Activated naive CD4-positive, alpha-beta T cell treated with anti-CD3 and anti-CD28 coated beads, Interleukin-2, amount 50 U/mL, for 72 hours (primary cell): ENCODE measurements around the gene OBSCN. TPM values are rescaled to one million over a fixed set of nuclear protein-coding genes. Genes with fewer than 3 reads are reported as not detected.

Experiments used
- ATAC-seq, 2 donors: fragments of 150-1000 bp; cut with Tn5 transposase; 2 replicates each; pipeline ENCODE4 v1.10.0; 2021; ENCODE audit warnings: mild to moderate bottlenecking in 2 of 2, moderate library complexity in 2 of 2
- DNase-seq, 2 donors: peaks; one replicate each; pipeline ENCODE4 v3.0.0; 2021 to 2022; ENCODE audit warnings: low spot score in 2 of 2
- H3K27ac Mint-ChIP-seq, 2 donors: one replicate each; pipeline ENCODE4 v1.8.0; 2022; ENCODE audit warnings: mild to moderate bottlenecking in 2 of 2, mixed read lengths in 2 of 2
- H3K36me3 Mint-ChIP-seq, 2 donors: one replicate each; pipeline ENCODE4 v1.8.0; 2022; ENCODE audit warnings: mixed read lengths in 2 of 2
- H3K9me3 Mint-ChIP-seq, 2 donors: one replicate each; pipeline ENCODE4 v1.8.0; 2022; ENCODE audit warnings: mixed read lengths in 2 of 2
- total RNA-seq, 2 donors: library from RNA; stranded (reverse); gene quantifications; one replicate each; pipeline ENCODE4 v1.2.3, GENCODE V29; 2022

OBSCN gene
- total RNA-seq, 2 donors from 2014 or later, result 20.8 to 37.5 TPM

GRCh38 chr1:228393811-228394570 lies 186.1 kb downstream of the OBSCN start:
- Mint-ChIP-seq H3K36me3 (no peaks in the 10 kb centered on the region), H3K27ac (no peak overlapping the region)
- peak in 1 of 2 donors; percentile 50 for DNase-seq

GRCh38 chr1:228394571-228395394 lies 186.9 kb downstream of the OBSCN start:
- H3K36me3 Mint-ChIP-seq, result no peaks in the 10 kb centered on the region
- no peak for ATAC-seq
- H3K27ac Mint-ChIP-seq, result no peak overlapping the region
- peak in 1 of 2 donors; percentile 53 for DNase-seq
- no peaks in the 10 kb centered on the region for H3K9me3 Mint-ChIP-seq

More at GRCh38 chr1:228393811-228394570, 186.1 kb downstream of the OBSCN start:
- ATAC-seq, result no peak
- H3K9me3 Mint-ChIP-seq, result no peaks in the 10 kb centered on the region

- ATAC-seq (no peak), DNase-seq (peak in 1 of 2 donors; percentile 35)
- H3K9me3 Mint-ChIP-seq, result no peaks in the 10 kb centered on the region
- peaks cover 0 to 6% of the 10 kb centered on the region in 2 donors for H3K36me3 Mint-ChIP-seq
- H3K27ac Mint-ChIP-seq, result peak overlapping the region in 1 of 2 donors; percentile 72
Measured at GRCh38 chr1:228396770-228397662, 189.2 kb downstream of the OBSCN start.

- H3K9me3 Mint-ChIP-seq, result no peaks in the 10 kb centered on the region
- no peak for ATAC-seq
- H3K27ac Mint-ChIP-seq, result peak overlapping the region in 1 of 2 donors; percentile 72
- H3K36me3 Mint-ChIP-seq, result peaks cover 0 to 7% of the 10 kb centered on the region in 2 donors
- DNase-seq, result no peak
Measured at GRCh38 chr1:228397966-228398365, 190.1 kb downstream of the OBSCN start.

- peak in 1 of 2 donors; percentile 53 for DNase-seq
- no peak for ATAC-seq
- H3K27ac Mint-ChIP-seq, result peak overlapping the region in 1 of 2 donors; percentile 22
- H3K9me3 Mint-ChIP-seq, result no peaks in the 10 kb centered on the region
- peaks cover 0 to 15% of the 10 kb centered on the region in 2 donors for H3K36me3 Mint-ChIP-seq
Measured at GRCh38 chr1:228398741-228399461, 191.1 kb downstream of the OBSCN start.

- Mint-ChIP-seq H3K27ac (peak overlapping the region in 1 of 2 donors; percentile 89), H3K36me3 (peaks cover 0 to 23% of the 10 kb centered on the region in 2 donors), H3K9me3 (no peaks in the 10 kb centered on the region)
- no peak for ATAC-seq
- peak in 1 of 2 donors; percentile 26 for DNase-seq
Measured at GRCh38 chr1:228399531-228400236, 191.8 kb downstream of the OBSCN start.

GRCh38 chr1:228400237-228400651 lies 192.4 kb downstream of the OBSCN start:
- H3K36me3 Mint-ChIP-seq, result peaks cover 4 to 28% of the 10 kb centered on the region in 2 donors
- no peak for ATAC-seq
- peak in 1 of 2 donors; percentile 50 for DNase-seq
- H3K9me3 Mint-ChIP-seq, result no peaks in the 10 kb centered on the region
- no peak overlapping the region for H3K27ac Mint-ChIP-seq

- ATAC-seq, result no peak
- Mint-ChIP-seq H3K9me3 (no peaks in the 10 kb centered on the region), H3K27ac (peak overlapping the region; percentile 49 to 91), H3K36me3 (peaks cover 10 to 35% of the 10 kb centered on the region in 2 donors)
- DNase-seq, result peak in 1 of 2 donors; percentile 35
Measured at GRCh38 chr1:228400692-228401454, 193.0 kb downstream of the OBSCN start.

- peak overlapping the region; percentile 49 to 91 for H3K27ac Mint-ChIP-seq
- ATAC-seq (no peak), DNase-seq (no peak)
- peaks cover 10 to 35% of the 10 kb centered on the region in 2 donors for H3K36me3 Mint-ChIP-seq
- H3K9me3 Mint-ChIP-seq, result no peaks in the 10 kb centered on the region
Measured at GRCh38 chr1:228401782-228402640, 194.2 kb downstream of the OBSCN start.

GRCh38 chr1:228402641-228403025 lies 194.8 kb downstream of the OBSCN start:
- Mint-ChIP-seq H3K9me3 (no peaks in the 10 kb centered on the region), H3K36me3 (peaks cover 10 to 35% of the 10 kb centered on the region in 2 donors), H3K27ac (peak overlapping the region; percentile 49 to 63)
- DNase-seq (no peak), ATAC-seq (no peak)

GRCh38 chr1:228403231-228403631 lies 195.4 kb downstream of the OBSCN start:
- DNase-seq, result no peak
- H3K9me3 Mint-ChIP-seq, result no peaks in the 10 kb centered on the region
- ATAC-seq, result no peak
- H3K27ac Mint-ChIP-seq, result peak overlapping the region; percentile 83 to 89
- H3K36me3 Mint-ChIP-seq, result peaks cover 10 to 35% of the 10 kb centered on the region in 2 donors

- peaks cover 10 to 35% of the 10 kb centered on the region in 2 donors for H3K36me3 Mint-ChIP-seq
- ATAC-seq (peak in 1 of 2 donors; percentile 5), DNase-seq (no peak)
Measured at GRCh38 chr1:228404107-228404720, 196.4 kb downstream of the OBSCN start.

GRCh38 chr1:228405200-228405978 lies 197.5 kb downstream of the OBSCN start:
- DNase-seq (no peak), ATAC-seq (no peak)
- Mint-ChIP-seq H3K9me3 (no peaks in the 10 kb centered on the region), H3K36me3 (peaks cover 10 to 35% of the 10 kb centered on the region in 2 donors), H3K27ac (peak overlapping the region; percentile 89 to 97)

More at GRCh38 chr1:228404107-228404720, 196.4 kb downstream of the OBSCN start:
- Mint-ChIP-seq H3K27ac (peak overlapping the region; percentile 83 to 89), H3K9me3 (no peaks in the 10 kb centered on the region)
